WTC11 (cell line): ENCODE data around the gene CPSF7. TPM values are rescaled to one million over a fixed set of nuclear protein-coding genes. Genes with fewer than 3 reads are reported as not detected.
"Not testable (repeated sequence)": the region's sequence is repeated elsewhere in the genome, so short reads cannot be mapped to it uniquely, and the experiment has no call there.

ENCODE experiments used
- ATAC-seq: fragments of 200-7000 bp; cut with Tn5 transposase; 2 replicates; pipeline ENCODE4 v1.10.0; 2021; ENCODE audit warnings: mild to moderate bottlenecking, moderate library complexity
- CTCF ChIA-PET: fragments of 300-600 bp; sonication (Branson Sonifier 250); formaldehyde crosslinking; loops from one replicate; lab custom pipeline; 2021; ENCODE audit warnings: antibody characterized with exemption; lab: Charles Lee
- POLR2A ChIA-PET: fragments of 350-600 bp; sonication (Branson Sonifier 250); formaldehyde crosslinking; loops from one replicate; lab custom pipeline; 2021; ENCODE audit warnings: antibody characterized with exemption; lab: Charles Lee
- DNase-seq: peaks from one replicate; pipeline ENCODE4 v3.0.0; 2021; ENCODE audit warnings: low spot score
- H3K27ac Mint-ChIP-seq: 2 replicates; pipeline ENCODE4 v1.8.0; 2021; ENCODE audit warnings: mixed read lengths
- H3K27me3 Mint-ChIP-seq: 2 replicates; pipeline ENCODE4 v1.8.0; 2021; ENCODE audit warnings: low read depth, mild to moderate bottlenecking, moderate library complexity, mixed read lengths
- H3K36me3 Mint-ChIP-seq: 2 replicates; pipeline ENCODE4 v1.8.0; 2021; ENCODE audit warnings: mixed read lengths
- H3K4me1 Mint-ChIP-seq: 2 replicates; pipeline ENCODE4 v1.8.0; 2022; ENCODE audit warnings: mixed read lengths
- H3K4me3 Mint-ChIP-seq: 2 replicates; pipeline ENCODE4 v1.8.0; 2021; ENCODE audit warnings: mild to moderate bottlenecking, moderate library complexity, mixed read lengths
- H3K9me3 Mint-ChIP-seq: 2 replicates; pipeline ENCODE4 v1.8.0; 2021; ENCODE audit warnings: mixed read lengths
- CREB1 ChIP-seq: sonication (generic); formaldehyde crosslinking; IDR thresholded peaks from 2 replicates; pipeline ENCODE4 v1.8.0; 2023; ENCODE audit warnings: mild to moderate bottlenecking, missing genetic modification reagents
- CREM ChIP-seq: sonication (generic); formaldehyde crosslinking; IDR thresholded peaks from 2 replicates; pipeline ENCODE4 v1.8.1; 2022; ENCODE audit warnings: mild to moderate bottlenecking, missing genetic modification reagents, moderate library complexity
- ELF4 ChIP-seq: sonication (generic); formaldehyde crosslinking; IDR thresholded peaks from 2 replicates; pipeline ENCODE4 v1.8.1; 2022; ENCODE audit warnings: low read depth, mild to moderate bottlenecking, moderate library complexity, missing genetic modification reagents
- GABPB1 ChIP-seq: sonication (generic); formaldehyde crosslinking; IDR thresholded peaks from 2 replicates; pipeline ENCODE4 v1.8.1; 2023; ENCODE audit warnings: mild to moderate bottlenecking, missing genetic modification reagents
- HMGA2 ChIP-seq: fragments of 250-450 bp; sonication (Bioruptor Pico); IDR thresholded peaks from 2 replicates; pipeline ENCODE4 v1.4.0; 2021; ENCODE audit warnings: mild to moderate bottlenecking, moderate library complexity
- MXD4 ChIP-seq: fragments of 250-450 bp; sonication (Bioruptor Pico); IDR thresholded peaks from 2 replicates; pipeline ENCODE4 v1.8.0; 2021; ENCODE audit warnings: mild to moderate bottlenecking, moderate library complexity, borderline replicate concordance
- RELA ChIP-seq: sonication (generic); formaldehyde crosslinking; IDR thresholded peaks from 2 replicates; pipeline ENCODE4 v1.8.1; 2022; ENCODE audit warnings: missing genetic modification reagents, mild to moderate bottlenecking, borderline replicate concordance
- ZNF121 ChIP-seq: sonication (generic); formaldehyde crosslinking; IDR thresholded peaks from 2 replicates; pipeline ENCODE4 v1.8.0; 2023; ENCODE audit warnings: missing genetic modification reagents
- ZNF423 ChIP-seq: fragments of 250-450 bp; sonication (Bioruptor Pico); IDR thresholded peaks from 2 replicates; pipeline ENCODE4 v2.1.2; 2022; ENCODE audit warnings: mild to moderate bottlenecking, moderate library complexity
- ZNF671 ChIP-seq: fragments of 250-450 bp; sonication (Bioruptor Pico); IDR thresholded peaks from 2 replicates; pipeline ENCODE4 v1.8.0; 2021; ENCODE audit warnings: mild to moderate bottlenecking
- total RNA-seq: library from RNA; stranded (reverse); gene quantifications from 3 replicates; pipeline ENCODE4 v1.2.3, GENCODE V29; 2021
- TF ChIP-seq, protein P1 (sequence below): sonication (generic); formaldehyde crosslinking; IDR thresholded peaks from 2 replicates; pipeline ENCODE4 v1.8.0; 2022; ENCODE audit warnings: mild to moderate bottlenecking, missing genetic modification reagents
- TF ChIP-seq, protein P2 (sequence below): sonication (generic); formaldehyde crosslinking; IDR thresholded peaks from 2 replicates; pipeline ENCODE4 v1.8.1; 2023; ENCODE audit warnings: mild to moderate bottlenecking, missing genetic modification reagents, moderate library complexity
- TF ChIP-seq, protein P3 (sequence below): sonication (generic); formaldehyde crosslinking; IDR thresholded peaks from 2 replicates; pipeline ENCODE4 v1.8.1; 2023; ENCODE audit warnings: mild to moderate bottlenecking, missing genetic modification reagents
- TF ChIP-seq, protein P4 (sequence below): fragments of 250-450 bp; sonication (Bioruptor Pico); IDR thresholded peaks from 2 replicates; pipeline ENCODE4 v1.9.0; 2021; ENCODE audit warnings: mild to moderate bottlenecking
- TF ChIP-seq, protein P5 (sequence below): sonication (generic); formaldehyde crosslinking; IDR thresholded peaks from 2 replicates; pipeline ENCODE4 v1.8.0; 2023; ENCODE audit warnings: mild to moderate bottlenecking, missing genetic modification reagents
- TF ChIP-seq, protein P6 (sequence below): sonication (generic); formaldehyde crosslinking; IDR thresholded peaks from 2 replicates; pipeline ENCODE4 v1.8.1; 2022; ENCODE audit warnings: low read depth, missing genetic modification reagents, borderline replicate concordance

CPSF7 gene
- total RNA-seq, 1 experiment from 2014 or later: 88.3 TPM

DNA sequence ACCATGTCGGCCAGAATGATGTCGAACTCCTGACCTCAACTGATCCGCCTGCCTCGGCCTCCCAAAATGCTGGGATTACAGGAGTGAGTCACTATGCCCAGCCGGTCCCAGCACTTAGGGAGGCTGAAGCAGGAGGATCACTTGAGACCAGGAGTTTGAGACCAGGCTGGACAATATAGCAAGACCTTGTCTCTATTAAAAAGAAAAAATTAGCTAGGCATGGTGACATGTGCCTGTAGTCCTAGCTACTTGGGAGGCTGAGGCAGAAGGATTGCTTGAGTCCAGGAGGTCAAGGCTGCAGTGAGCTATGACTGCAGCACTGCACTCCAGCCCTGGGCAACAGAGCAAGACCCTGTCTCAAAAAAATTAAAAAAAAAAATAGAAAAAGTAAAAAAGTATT lies 45.9 kb downstream of the CPSF7 start:
- TF ChIP-seq ZNF121: peak; percentile 23; the same call in 1 of the 2 replicates
- H3K4me3 Mint-ChIP-seq, POLR2A ChIA-PET, H3K27me3 Mint-ChIP-seq, DNase-seq, H3K9me3 Mint-ChIP-seq, H3K27ac Mint-ChIP-seq, H3K36me3 Mint-ChIP-seq, ATAC-seq, H3K4me1 Mint-ChIP-seq: not testable (repeated sequence)
- CTCF ChIA-PET: interaction anchor here (1.1 to 10.1 kb wide), 7 partner anchors 17 to 131 kb away, joined by 3 to 346 read pairs (median 15); partner anchors contain the start of genes CYB561A3, DDB1, TKFC and TMEM138

DNA sequence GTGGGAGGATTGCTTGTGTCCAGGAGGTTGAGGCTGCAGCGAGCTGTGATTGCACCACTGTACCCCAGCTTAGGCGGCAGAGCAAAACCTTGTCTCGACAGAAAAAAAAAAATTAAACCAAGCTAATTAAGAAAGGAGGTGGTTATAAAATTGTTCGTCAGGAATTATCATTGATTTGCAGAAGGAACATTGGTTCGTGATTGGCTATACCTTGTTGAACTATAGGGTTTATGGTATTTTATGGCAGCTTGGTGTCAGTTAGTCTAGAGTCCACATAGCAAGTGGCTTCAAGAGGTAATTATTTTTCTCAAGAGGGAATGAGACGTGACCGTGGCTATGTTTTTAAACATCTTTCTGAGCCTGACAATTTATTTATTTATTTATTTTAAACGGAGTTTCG lies 48.9 kb downstream of the CPSF7 start:
- CTCF ChIA-PET: interaction anchor here (0.6 to 10.1 kb wide), 4 partner anchors 12 to 86 kb away, joined by 3 to 346 read pairs (median 4); partner anchors contain the start of genes DDB1, TKFC and VWCE

More for the DNA sequence above, 48.9 kb downstream of the CPSF7 start:
- Mint-ChIP-seq H3K4me3 (no peak overlapping the region), H3K27ac (no peak overlapping the region), H3K9me3 (peaks cover 10% of the 10 kb centered on the region)
- TF ChIP-seq, protein P1, sequence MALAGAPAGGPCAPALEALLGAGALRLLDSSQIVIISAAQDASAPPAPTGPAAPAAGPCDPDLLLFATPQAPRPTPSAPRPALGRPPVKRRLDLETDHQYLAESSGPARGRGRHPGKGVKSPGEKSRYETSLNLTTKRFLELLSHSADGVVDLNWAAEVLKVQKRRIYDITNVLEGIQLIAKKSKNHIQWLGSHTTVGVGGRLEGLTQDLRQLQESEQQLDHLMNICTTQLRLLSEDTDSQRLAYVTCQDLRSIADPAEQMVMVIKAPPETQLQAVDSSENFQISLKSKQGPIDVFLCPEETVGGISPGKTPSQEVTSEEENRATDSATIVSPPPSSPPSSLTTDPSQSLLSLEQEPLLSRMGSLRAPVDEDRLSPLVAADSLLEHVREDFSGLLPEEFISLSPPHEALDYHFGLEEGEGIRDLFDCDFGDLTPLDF: no peak
- TF ChIP-seq RELA (CRISPR knock-in tag): no peak
- TF ChIP-seq, protein P2, sequence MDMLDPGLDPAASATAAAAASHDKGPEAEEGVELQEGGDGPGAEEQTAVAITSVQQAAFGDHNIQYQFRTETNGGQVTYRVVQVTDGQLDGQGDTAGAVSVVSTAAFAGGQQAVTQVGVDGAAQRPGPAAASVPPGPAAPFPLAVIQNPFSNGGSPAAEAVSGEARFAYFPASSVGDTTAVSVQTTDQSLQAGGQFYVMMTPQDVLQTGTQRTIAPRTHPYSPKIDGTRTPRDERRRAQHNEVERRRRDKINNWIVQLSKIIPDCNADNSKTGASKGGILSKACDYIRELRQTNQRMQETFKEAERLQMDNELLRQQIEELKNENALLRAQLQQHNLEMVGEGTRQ (CRISPR knock-in tag): no peak
- TF ChIP-seq CREB1 (CRISPR knock-in tag): no peak
- TF ChIP-seq GABPB1 (CRISPR knock-in tag): no peak
- no peak for TF ChIP-seq ZNF423 (CRISPR knock-in tag)
- TF ChIP-seq, protein P3, sequence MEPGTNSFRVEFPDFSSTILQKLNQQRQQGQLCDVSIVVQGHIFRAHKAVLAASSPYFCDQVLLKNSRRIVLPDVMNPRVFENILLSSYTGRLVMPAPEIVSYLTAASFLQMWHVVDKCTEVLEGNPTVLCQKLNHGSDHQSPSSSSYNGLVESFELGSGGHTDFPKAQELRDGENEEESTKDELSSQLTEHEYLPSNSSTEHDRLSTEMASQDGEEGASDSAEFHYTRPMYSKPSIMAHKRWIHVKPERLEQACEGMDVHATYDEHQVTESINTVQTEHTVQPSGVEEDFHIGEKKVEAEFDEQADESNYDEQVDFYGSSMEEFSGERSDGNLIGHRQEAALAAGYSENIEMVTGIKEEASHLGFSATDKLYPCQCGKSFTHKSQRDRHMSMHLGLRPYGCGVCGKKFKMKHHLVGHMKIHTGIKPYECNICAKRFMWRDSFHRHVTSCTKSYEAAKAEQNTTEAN (CRISPR knock-in tag): no peak
- TF ChIP-seq, protein P4, sequence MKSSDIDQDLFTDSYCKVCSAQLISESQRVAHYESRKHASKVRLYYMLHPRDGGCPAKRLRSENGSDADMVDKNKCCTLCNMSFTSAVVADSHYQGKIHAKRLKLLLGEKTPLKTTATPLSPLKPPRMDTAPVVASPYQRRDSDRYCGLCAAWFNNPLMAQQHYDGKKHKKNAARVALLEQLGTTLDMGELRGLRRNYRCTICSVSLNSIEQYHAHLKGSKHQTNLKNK (CRISPR knock-in tag): no peak
- TF ChIP-seq HMGA2 (CRISPR knock-in tag): no peak
- TF ChIP-seq ZNF671 (CRISPR knock-in tag): no peak
- no peak for TF ChIP-seq MXD4 (CRISPR knock-in tag)
- TF ChIP-seq, protein P5, sequence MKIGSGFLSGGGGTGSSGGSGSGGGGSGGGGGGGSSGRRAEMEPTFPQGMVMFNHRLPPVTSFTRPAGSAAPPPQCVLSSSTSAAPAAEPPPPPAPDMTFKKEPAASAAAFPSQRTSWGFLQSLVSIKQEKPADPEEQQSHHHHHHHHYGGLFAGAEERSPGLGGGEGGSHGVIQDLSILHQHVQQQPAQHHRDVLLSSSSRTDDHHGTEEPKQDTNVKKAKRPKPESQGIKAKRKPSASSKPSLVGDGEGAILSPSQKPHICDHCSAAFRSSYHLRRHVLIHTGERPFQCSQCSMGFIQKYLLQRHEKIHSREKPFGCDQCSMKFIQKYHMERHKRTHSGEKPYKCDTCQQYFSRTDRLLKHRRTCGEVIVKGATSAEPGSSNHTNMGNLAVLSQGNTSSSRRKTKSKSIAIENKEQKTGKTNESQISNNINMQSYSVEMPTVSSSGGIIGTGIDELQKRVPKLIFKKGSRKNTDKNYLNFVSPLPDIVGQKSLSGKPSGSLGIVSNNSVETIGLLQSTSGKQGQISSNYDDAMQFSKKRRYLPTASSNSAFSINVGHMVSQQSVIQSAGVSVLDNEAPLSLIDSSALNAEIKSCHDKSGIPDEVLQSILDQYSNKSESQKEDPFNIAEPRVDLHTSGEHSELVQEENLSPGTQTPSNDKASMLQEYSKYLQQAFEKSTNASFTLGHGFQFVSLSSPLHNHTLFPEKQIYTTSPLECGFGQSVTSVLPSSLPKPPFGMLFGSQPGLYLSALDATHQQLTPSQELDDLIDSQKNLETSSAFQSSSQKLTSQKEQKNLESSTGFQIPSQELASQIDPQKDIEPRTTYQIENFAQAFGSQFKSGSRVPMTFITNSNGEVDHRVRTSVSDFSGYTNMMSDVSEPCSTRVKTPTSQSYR (CRISPR knock-in tag): no peak
- TF ChIP-seq, protein P6, sequence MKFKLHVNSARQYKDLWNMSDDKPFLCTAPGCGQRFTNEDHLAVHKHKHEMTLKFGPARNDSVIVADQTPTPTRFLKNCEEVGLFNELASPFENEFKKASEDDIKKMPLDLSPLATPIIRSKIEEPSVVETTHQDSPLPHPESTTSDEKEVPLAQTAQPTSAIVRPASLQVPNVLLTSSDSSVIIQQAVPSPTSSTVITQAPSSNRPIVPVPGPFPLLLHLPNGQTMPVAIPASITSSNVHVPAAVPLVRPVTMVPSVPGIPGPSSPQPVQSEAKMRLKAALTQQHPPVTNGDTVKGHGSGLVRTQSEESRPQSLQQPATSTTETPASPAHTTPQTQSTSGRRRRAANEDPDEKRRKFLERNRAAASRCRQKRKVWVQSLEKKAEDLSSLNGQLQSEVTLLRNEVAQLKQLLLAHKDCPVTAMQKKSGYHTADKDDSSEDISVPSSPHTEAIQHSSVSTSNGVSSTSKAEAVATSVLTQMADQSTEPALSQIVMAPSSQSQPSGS: no peak
- TF ChIP-seq ELF4 (CRISPR knock-in tag): no peak
- no peak for TF ChIP-seq CREM
- TF ChIP-seq, all 79 proteins: peak for 0
- H3K4me1 Mint-ChIP-seq: peaks cover 8% of the 10 kb centered on the region; the same call in 1 of the 2 replicates
- peaks cover 14% of the 10 kb centered on the region for H3K36me3 Mint-ChIP-seq
- no peaks in the 10 kb centered on the region for H3K27me3 Mint-ChIP-seq
- POLR2A ChIA-PET: no interaction called here
- ATAC-seq (no peak), DNase-seq (no peak)
